Heart right ventricle (tissue), 16 donors: ENCODE data around the gene SNTB2. TPM values are rescaled to one million over a fixed set of nuclear protein-coding genes. Genes with fewer than 3 reads are reported as not detected.

ENCODE experiments used
- ATAC-seq, 8 donors: fragments of 200-7000 bp; cut with Tn5 transposase; one replicate each; pipeline ENCODE4 v1.9.1; 2020; ENCODE audit warnings: mild to moderate bottlenecking in 8 of 8, moderate library complexity in 8 of 8, moderate number of reproducible peaks in 1 of 8
- DNase-seq, 2 donors: peaks; one replicate each; pipeline ENCODE4 v3.0.0-alpha.2; 2020
- H3K27ac ChIP-seq, 10 donors: fragments of 200-600 bp; sonication (generic) in 2 of 10; one replicate each; pipeline versions ENCODE4 v1.5.0 to v1.8.0; 2020 to 2022; ENCODE audit warnings: mild to moderate bottlenecking in 3 of 10
- H3K27me3 ChIP-seq, 7 donors: fragments of 200-600 bp; one replicate each; pipeline ENCODE4 v1.8.0; 2021 to 2022; ENCODE audit warnings: mild to moderate bottlenecking in 2 of 7
- H3K36me3 ChIP-seq, 9 donors: fragments of 200-600 bp; sonication (generic) in 1 of 9; one replicate each; pipeline versions ENCODE4 v1.5.0 to v1.8.0; 2020 to 2022; ENCODE audit warnings: mild to moderate bottlenecking in 2 of 9
- H3K4me1 ChIP-seq, 9 donors: fragments of 200-600 bp; sonication (generic) in 1 of 9; one replicate each; pipeline versions ENCODE4 v1.5.0 to v1.8.0; 2020 to 2022; ENCODE audit warnings: mild to moderate bottlenecking in 4 of 9
- H3K4me3 ChIP-seq, 10 donors: fragments of 200-600 bp; sonication (generic) in 2 of 10; one replicate each; pipeline versions ENCODE4 v1.5.0 to v1.8.0; 2020 to 2022; ENCODE audit warnings: mild to moderate bottlenecking in 7 of 10, moderate library complexity in 2 of 10
- H3K9me3 ChIP-seq, 11 donors: fragments of 200-600 bp in 10 of 11; sonication (generic) in 2 of 11; one replicate each; pipeline versions ENCODE4 v1.5.0 to v1.8.0; 2013 to 2022; ENCODE audit warnings: mild to moderate bottlenecking in 2 of 11, control low read depth in 1 of 11, moderate library complexity in 1 of 11
- CTCF ChIP-seq, 9 donors: fragments of 200-600 bp; sonication (generic) in 2 of 9; IDR thresholded peaks; one replicate each; pipeline versions ENCODE4 v1.5.0 to v1.8.0; 2021 to 2022; ENCODE audit warnings: antibody characterized with exemption in 9 of 9, mild to moderate bottlenecking in 5 of 9, moderate library complexity in 1 of 9
- WGBS, 2 donors: extraction: QIAGEN DNeasy Blood & Tissue Kit; methylation state at CpG; one replicate each; pipeline ENCODE4 v1.1.7; 2013; ENCODE audit warnings: inconsistent platforms in 1 of 2; 5-methylcytosine and 5-hydroxymethylcytosine counted together
- intact Hi-C, 10 donors: fragments of 100-400 bp; cut with DNase I; formaldehyde crosslinking; loops; one replicate each; pipeline versions ENCODE4 v1.11.1 to v1.14.2; 2022
- polyA plus RNA-seq, 2 donors: library from polyadenylated mRNA; stranded (reverse); fragments of 200-250 nt; gene quantifications; one replicate each; pipeline ENCODE4 v1.2.3, GENCODE V29; 2013
- total RNA-seq, 10 donors: library from RNA; stranded (reverse); fragmentation: NEBNext Ultra II Directional in 3 of 10; extraction: Animal tissue kit (Norgen Biotek cat#: 25700) in 3 of 10; gene quantifications; one replicate each; pipeline versions ENCODE4 v1.2.1 to v1.2.4, GENCODE V29; 2021 to 2023
- donor health status: Arrhythmogenic right ventricular cardiomyopathy.
- donor health status: ischemic (EF 13 %, LVEDD 7.1; RV severe dilation, severe dysfunction).
- donor health status: healthy with polysubstance abuse.
- donor health status: DM: no; HTN: yes; CAD: no.
- donor health status: DM: no; HTN: no; CAD: no.
- donor health status: ischemic (EF 25% LVEDD 6.9; RV normal size, moderate dysfunction).
- donor health status: ischemic (EF 25% LVEDD 5.7; RV mildly dilated, moderate dysfunction).
- donor health status: healthy.
- donor health status: DM: yes; HTN: yes; CAD: no.
- donor health status: Ischemic cardiomyopathy.
- donor health status: ischemic (EF 35%, LVEDD 5.7; RV mildly dilated, moderate dysfunction).
- donor health status: nonischemic (EF 11% LVEDD 7.7; RV severe dilation, severe dysfunction).
- donor health status: DM: yes; HTN: yes; CAD: no.
- donor health status: PGD.
- donor health status: ischemic (EF 29% LVEDD 5.4; RV normal size, mild dysfunction).
- donor health status: nonischemic (EF 23%, LVEDD 6.1; RV moderate dilation, normal function).

Gene SNTB2
- total and polyA plus RNA-seq, 12 donors, result 3.0 to 15.7 (median 9.1) TPM

GRCh38 chr16:69313469-69313868 lies 126.5 kb downstream of the SNTB2 start:
- H3K9me3 ChIP-seq, result no peaks in the 10 kb centered on the region
- no peak for TF ChIP-seq CTCF (IDR thresholded peaks at IDR 0.05)
- no peak overlapping the region for H3K4me3 ChIP-seq
- intact Hi-C loops, result no loop called here
- H3K27ac ChIP-seq, result no peak overlapping the region
- peaks cover 0 to 55% (median 19%) of the 10 kb centered on the region in 9 donors for H3K36me3 ChIP-seq
- DNase-seq (no peak), ATAC-seq (no peak)
- H3K4me1 ChIP-seq, result peaks cover 5 to 44% (median 25%) of the 10 kb centered on the region in 9 donors
- H3K27me3 ChIP-seq, result no peaks in the 10 kb centered on the region
- WGBS, 2 donors, result 92 to 93% methylated on average over 5 of the region's 5 CpGs

GRCh38 chr16:69314534-69314933 lies 127.6 kb downstream of the SNTB2 start:
- intact Hi-C loops, result no loop called here
- 71% methylated on average over 11 of the region's 11 CpGs for WGBS, 2 donors
- peaks cover 0 to 66% (median 30%) of the 10 kb centered on the region in 9 donors for H3K36me3 ChIP-seq
- ATAC-seq (no peak), DNase-seq (no peak)
- H3K27ac ChIP-seq, result no peak overlapping the region
- H3K4me1 ChIP-seq, result peaks cover 5 to 44% (median 25%) of the 10 kb centered on the region in 9 donors
- H3K4me3 ChIP-seq, result no peak overlapping the region
- TF ChIP-seq CTCF (IDR thresholded peaks at IDR 0.05), result no peak
- no peaks in the 10 kb centered on the region for H3K9me3 ChIP-seq
- H3K27me3 ChIP-seq, result no peaks in the 10 kb centered on the region

- WGBS, 2 donors, result 82 to 85% methylated on average over 30 of the region's 30 CpGs
- DNase-seq, result no peak
- Histone ChIP-seq H3K27me3 (no peaks in the 10 kb centered on the region), H3K4me1 (peaks cover 5 to 38% (median 21%) of the 10 kb centered on the region in 9 donors), H3K36me3 (peaks cover 4 to 77% (median 42%) of the 10 kb centered on the region in 9 donors), H3K4me3 (no peak overlapping the region), H3K9me3 (no peaks in the 10 kb centered on the region), H3K27ac (no peak overlapping the region)
- no peak for TF ChIP-seq CTCF (IDR thresholded peaks at IDR 0.05)
- ATAC-seq, result no peak
- intact Hi-C loops, result no loop called here
Measured at GRCh38 chr16:69315486-69316311, 128.7 kb downstream of the SNTB2 start.

- Histone ChIP-seq H3K27me3 (no peaks in the 10 kb centered on the region), H3K36me3 (peaks cover 9 to 87% (median 51%) of the 10 kb centered on the region in 9 donors), H3K4me1 (peaks cover 5 to 37% (median 19%) of the 10 kb centered on the region in 9 donors), H3K4me3 (no peak overlapping the region), H3K27ac (no peak overlapping the region), H3K9me3 (no peaks in the 10 kb centered on the region)
- intact Hi-C loops, result no loop called here
- 91 to 94% methylated on average over 17 of the region's 17 CpGs for WGBS, 2 donors
- ATAC-seq (no peak), DNase-seq (no peak)
- TF ChIP-seq CTCF (IDR thresholded peaks at IDR 0.05), result no peak
Measured at GRCh38 chr16:69316595-69317034, 129.7 kb downstream of the SNTB2 start.
